CD4-positive, alpha-beta T cell treated with Interleukin-4 for 4 hours (primary cell): Measurements from ENCODE around the gene MRPL21.
A peak's percentile ranks its signal among the peaks of the same experiment; 100 is the strongest.
"Not testable (repeated sequence)": the region's sequence is repeated elsewhere in the genome, so short reads cannot be mapped to it uniquely, and the experiment has no call there.

Source experiments
- DNase-seq: peaks from one replicate; pipeline ENCODE4 v3.0.0-alpha.2; 2020

MRPL21 gene

DNA sequence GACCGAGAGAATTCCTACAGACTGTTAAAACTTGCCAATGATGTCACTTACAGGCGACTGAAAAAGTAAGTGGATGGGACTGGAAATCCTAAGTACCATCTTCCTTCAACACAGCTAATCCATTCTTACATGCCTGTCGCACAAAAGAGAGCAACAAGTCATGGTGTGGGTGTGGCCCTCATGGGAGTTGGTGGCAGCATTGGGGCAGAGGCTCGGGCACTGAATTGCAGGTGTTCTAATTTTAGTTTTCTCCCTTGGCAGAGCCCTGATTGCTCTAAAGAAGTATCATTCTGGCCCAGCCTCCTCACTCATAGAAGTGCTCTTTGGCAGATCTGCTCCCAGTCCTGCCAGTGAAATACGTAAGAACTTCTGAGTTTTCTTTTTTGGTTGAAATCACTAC, 4.6 kb upstream of the MRPL21 start:
- DNase-seq, result no peak

- DNase-seq, result no peak
These were observed 2.1 kb upstream of the MRPL21 start for GRCh38 chr11:68905421-68906360.

GRCh38 chr11:68904248-68904847, 716 bp upstream of the MRPL21 start:
- DNase-seq, result peak; percentile 2

GRCh38 chr11:68900835-68901381, 2.7 kb downstream of the MRPL21 start:
- DNase-seq, result no peak

DNA sequence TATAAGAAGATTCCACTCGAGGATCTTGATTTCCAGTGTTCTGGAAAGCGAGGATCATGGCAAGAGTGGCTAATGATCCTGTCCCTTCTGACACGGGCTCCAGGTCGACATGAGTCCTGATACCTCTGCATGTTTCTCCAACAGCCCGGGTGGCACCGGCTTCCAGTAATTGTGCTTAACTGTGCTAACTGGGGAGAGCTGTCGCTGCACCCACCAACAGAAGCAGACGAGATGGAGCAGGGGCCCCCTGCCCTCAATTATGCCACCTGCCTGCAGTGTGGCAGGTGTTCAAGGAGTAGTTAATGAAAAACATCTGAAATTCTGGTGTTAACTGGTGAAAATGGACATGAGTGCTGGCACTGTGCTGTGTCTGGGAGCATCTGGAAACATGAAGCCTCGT, 6.2 kb downstream of the MRPL21 start:
- DNase-seq, result no peak

DNA sequence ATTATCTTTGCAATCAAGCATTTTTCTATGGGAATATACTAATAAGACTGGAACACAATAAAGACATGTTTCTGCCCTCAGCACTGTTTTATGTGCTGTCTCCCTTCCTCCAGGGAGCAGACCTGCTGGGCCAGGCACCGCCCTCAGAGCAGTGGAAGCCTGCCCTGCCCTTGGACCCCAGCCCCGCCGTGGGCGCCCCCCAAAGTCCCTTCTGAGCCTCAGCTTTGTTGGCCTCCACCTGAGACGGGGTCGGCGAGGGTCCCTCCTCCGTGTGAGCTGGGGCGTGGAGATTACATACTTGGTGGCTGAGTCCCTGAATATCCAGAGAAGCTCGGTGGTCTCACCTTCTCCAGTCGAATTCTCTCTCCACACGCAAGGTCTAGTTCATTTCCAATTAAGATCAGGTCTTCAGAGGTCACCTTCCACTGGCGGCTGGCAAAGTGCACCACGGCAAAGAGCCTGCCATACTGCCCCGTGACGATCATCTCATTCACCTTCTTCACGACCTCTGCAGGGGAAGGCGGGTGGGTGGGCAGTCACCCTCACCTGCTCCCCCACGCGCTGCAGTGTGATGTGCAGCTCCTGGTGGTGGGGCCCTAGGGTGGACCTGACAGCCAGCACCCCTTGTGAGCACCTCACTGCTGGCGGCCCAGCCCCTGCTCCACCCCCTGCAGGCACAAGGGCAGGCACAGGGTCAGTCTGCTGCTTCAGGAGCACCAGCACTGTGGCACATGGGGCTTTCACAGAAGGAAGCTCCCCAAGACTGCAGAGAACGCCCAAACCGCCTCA, 7.3 kb downstream of the MRPL21 start:
- no peak for DNase-seq

DNA sequence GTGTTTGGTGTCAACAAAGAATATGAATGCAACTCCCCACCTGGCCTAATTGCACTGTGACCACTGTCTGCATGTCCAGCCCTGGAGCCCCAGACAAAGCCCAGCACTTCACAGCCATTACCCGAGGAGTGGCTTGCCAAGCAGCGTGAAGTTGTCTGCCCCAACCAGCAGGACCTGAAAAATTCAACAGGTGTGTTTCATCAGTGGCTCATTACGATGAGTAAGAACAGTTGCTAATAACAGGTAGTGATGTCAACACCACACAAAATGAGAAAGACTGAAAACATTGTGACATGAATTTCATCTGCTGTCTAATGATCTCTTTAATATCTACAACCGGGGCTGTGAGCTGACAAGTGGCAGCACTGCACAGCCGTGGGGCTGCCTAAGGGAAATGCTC, 10.3 kb downstream of the MRPL21 start:
- no peak for DNase-seq

GRCh38 chr11:68892576-68892975, 11.1 kb downstream of the MRPL21 start:
- no peak for DNase-seq

DNA sequence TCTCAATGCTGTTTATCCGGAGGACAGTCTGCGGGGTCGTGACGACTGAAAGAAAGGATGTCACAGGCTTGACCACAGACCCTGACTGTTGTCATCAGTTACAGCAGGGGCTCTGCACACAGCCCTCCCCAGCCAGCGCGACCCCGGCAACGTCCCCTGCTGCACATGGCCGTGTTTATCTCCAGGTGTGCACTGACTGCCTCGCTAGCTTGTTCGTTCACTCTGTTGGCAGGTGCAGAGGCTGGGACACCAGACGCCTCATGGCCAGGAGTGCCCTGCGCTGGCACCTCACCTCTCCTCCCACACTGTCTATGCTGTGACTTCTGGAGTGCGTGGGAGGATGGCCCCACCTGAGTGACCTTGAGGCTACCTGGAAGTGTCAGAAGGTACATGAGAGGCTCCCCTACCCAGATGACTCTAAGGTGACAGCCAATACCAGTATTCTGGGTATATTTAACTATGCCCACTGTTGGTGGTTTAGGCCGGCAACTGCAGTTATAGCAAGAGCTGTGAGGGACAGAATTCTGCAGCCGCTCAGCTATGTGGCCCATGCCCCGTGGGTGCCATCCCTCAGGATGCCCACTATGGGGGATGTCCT, 12.2 kb downstream of the MRPL21 start:
- DNase-seq, result no peak

DNA sequence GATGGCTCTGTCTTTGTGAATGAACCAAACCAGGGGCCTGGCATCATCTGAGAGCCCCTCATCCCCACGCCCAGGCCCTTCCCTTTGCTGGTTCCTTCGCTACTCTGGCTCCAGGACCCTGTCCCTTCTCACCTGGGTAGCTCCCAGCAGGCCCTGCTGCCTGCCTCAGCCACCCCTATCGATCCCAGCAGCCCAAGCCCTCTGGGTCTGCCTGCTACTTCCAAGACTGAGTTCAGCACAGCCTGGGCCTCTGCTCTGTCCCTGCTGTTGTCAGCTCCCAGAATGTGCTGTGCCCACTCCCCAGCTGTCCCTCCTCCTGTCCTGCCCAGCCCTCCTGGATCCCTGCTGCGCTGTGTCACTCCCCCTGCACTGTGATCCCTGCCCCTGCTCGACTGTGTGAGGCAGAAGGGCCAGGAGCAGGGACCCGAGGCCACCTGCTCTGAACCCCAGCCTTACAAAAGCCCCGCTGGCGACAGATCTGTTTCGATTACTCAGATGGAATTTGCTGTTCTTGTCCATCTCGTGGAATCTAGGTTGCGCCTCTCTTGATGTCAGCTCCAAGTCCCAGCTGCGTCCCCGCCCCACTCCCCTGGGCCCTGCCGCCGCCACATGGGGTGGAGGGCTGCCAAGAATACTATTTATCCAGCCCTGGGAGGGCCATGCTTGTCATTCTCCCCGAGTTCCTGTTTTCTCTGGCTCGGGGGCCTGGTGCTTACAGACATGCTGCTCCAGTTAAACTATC, 13.0 kb downstream of the MRPL21 start:
- DNase-seq, result no peak

DNA sequence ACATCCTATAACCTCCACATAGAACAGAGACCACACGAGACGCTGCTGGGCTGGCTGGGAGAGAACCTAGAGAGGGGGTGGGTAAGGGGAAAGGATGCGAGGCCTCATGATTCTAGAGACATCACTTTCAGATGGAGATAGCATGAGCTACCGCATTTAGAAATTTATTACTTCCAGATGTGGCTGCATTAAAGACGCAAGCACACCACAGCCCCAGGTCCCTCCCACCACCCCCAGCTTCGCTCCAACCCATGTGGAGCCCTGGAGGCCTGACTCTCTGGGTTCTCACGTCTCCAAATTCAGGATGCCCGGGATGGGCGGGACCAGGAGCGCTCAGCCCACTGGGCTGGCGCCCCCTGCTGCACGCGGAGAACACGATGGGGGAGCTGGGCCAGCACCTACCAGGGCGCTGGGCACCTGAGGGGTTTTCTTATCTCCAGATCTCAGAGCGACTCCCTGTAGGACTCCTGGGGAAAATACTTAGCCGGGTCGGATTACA, 13.6 kb downstream of the MRPL21 start:
- no peak for DNase-seq

DNA sequence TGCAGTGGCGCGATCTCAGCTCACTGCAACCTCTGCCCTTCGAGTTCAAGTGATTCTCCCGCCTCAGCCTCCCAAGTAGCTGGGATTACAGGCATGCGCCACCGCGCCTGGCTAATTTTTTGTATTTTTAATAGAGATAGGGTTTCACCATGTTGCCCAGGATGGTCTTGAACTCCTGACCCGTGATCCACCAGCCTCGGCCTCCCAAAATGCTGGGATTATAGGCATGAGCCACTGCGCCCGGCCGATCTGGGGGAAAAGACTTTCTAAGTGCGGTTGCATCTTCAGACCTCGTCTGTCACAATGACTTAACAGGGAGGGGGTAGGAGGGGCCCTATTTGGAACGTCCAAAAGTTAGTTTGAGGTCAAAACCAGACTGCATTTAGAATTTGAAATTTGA, 18.8 kb downstream of the MRPL21 start:
- not testable (repeated sequence) for DNase-seq

GRCh38 chr11:68882391-68882790, 21.2 kb downstream of the MRPL21 start:
- DNase-seq, result no peak

DNA sequence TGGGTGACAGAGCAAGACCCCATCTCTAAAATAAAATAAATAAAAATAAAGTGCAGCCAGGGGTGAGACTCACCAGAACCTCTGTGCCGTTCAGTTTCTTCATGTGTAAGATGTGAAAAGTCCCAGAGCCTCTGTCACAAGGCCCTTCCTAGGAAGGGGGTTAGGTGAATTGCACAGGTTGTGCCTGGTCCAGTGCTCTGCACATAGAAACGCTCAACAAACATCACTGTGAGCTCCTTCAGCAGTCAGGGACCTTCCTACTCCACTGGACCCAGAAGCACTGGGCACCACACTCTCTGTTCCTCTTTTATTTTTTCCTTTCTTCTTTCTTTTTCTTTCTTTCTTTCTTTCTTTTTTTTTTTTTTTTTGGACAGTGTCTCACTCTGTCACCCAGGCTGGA, 22.3 kb downstream of the MRPL21 start:
- DNase-seq, result no peak

DNA sequence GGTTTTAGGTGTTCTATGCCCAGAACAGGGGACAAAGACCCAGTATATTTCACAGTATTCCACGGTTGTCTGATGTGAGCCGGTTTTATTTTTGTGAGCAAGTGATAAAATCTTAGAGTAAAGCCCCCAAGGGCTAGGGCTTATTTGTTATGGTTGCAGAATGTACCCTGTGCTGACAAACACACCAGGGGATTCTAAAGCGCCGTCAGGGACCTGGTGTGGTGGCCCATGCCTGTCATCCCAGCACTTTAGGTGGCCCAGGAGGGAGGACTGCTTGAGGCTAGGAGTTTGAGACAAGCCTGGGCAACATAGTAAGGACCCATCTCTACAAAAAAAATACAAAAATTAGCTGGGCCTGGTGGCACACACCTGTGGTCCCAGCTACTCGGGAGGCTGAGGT, 22.8 kb downstream of the MRPL21 start:
- DNase-seq, result no peak

GRCh38 chr11:68878022-68878421, 25.6 kb downstream of the MRPL21 start:
- DNase-seq, result no peak

GRCh38 chr11:68872216-68873003, 31.2 kb downstream of the MRPL21 start:
- DNase-seq, result no peak

DNA sequence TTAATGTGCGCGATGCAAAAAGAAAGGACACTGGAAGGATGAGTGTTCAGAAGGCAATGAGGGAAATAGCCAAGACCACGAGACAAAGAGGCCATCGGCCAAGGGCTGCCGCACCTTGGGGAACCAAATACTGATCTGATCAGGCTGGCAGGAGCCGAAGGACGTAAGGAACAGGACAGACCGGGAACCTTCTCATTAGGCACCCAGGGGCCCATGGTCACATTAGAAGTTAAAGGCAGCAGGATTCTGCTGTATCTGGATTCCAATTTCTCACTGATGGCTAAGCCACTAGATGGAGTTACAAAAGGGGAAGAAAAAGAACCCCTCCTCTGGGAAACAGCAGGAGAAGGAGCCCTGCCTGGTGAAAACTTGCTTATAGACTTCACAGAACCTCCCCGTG, 33.2 kb downstream of the MRPL21 start:
- no peak for DNase-seq

DNA sequence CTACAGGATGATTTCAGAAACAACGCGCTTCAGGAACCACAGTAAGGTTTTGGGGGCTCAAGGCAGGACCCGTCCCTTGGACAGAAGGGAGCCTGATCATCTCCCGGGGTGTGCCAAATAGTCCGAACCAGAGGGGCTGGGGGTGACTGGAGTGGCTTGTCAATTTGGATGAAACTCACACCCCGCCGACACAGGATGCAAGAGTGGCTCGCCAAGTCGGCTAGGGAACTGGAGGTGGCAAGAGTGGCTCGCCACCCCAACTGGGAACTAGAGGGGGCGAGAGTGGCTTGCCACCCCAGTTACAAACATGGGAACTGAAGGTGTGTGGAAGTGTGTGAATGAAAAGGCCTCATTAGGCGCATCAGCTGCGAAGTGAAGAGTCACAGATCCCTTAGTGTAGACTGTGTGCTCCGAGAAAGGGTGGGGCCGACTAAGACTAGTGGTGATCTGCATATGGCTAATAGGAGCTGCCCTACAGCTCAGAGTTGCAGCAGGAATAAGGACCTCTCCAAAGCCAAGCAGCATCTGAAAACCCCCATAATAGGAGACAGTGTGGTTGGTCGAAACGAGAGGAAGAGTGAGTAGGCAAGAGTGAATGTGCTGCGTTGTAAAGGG, 35.3 kb downstream of the MRPL21 start:
- no peak for DNase-seq

- DNase-seq, result no peak
These were observed 36.6 kb downstream of the MRPL21 start for GRCh38 chr11:68867066-68867465.

DNA sequence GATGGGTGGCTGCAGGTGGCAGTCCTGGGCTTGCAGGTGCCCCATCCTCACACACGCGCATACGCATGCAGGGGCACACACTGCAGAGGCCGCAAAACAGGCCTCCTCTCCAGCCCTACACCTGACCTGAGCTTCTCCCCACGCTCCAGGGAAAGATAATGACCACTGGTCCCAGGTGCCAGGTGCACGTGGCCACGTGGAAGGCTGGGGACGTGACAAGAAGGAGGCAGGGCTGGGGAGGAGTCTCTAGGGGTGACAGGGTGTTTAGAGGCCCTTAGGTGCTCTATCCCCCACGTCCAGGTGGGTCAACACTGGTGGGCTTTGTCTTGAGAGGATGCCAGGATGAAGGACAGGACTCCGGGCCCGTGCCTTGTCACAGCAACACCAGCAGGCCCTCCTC, 38.4 kb downstream of the MRPL21 start:
- DNase-seq, result no peak
